H9 (cell line): ENCODE data around the gene HOXA4. TPM values are rescaled to one million over a fixed set of nuclear protein-coding genes. Genes with fewer than 3 reads are reported as not detected.

Experiments used
- DNase-seq: peaks from one replicate; pipeline ENCODE4 v3.0.0-alpha.2; 2017
- H2AFZ ChIP-seq: one replicate; pipeline ENCODE4 v1.6.1; 2013; ENCODE audit warnings: mild to moderate bottlenecking, low read length, control low read depth, moderate library complexity
- H2AK5ac ChIP-seq: 2 replicates; pipeline ENCODE4 v1.6.1; 2013; ENCODE audit warnings: low read length, control low read depth, mixed read lengths; ENCODE audit not compliant: insufficient read length
- H2BK120ac ChIP-seq: one replicate; pipeline ENCODE4 v1.6.1; 2013; ENCODE audit warnings: low read depth, mild to moderate bottlenecking, low read length, control low read depth, inconsistent platforms; ENCODE audit not compliant: poor library complexity, severe bottlenecking
- H2BK12ac ChIP-seq: 2 replicates; pipeline ENCODE4 v1.6.1; 2013; ENCODE audit warnings: low read length, control low read depth, mixed read lengths, low read depth; ENCODE audit not compliant: insufficient read length
- H2BK15ac ChIP-seq: 2 replicates; pipeline ENCODE4 v1.6.1; 2013; ENCODE audit warnings: low read depth, low read length, control low read depth
- H2BK20ac ChIP-seq: one replicate; pipeline ENCODE4 v1.6.1; 2013; ENCODE audit warnings: low read depth, mild to moderate bottlenecking, low read length, control low read depth, inconsistent platforms; ENCODE audit not compliant: poor library complexity, severe bottlenecking
- H2BK5ac ChIP-seq: 2 replicates; pipeline ENCODE4 v1.6.1; 2013; ENCODE audit warnings: low read length, control low read depth, mixed read lengths; ENCODE audit not compliant: insufficient read length
- H3K14ac ChIP-seq: 2 replicates; pipeline ENCODE4 v1.6.1; 2013; ENCODE audit warnings: low read length, control low read depth; ENCODE audit not compliant: insufficient read depth
- H3K18ac ChIP-seq: 2 replicates; pipeline ENCODE4 v1.6.1; 2013; ENCODE audit warnings: low read depth, mild to moderate bottlenecking, mixed read lengths, low read length, control low read depth; ENCODE audit not compliant: insufficient read length
- H3K23ac ChIP-seq: 2 replicates; pipeline ENCODE4 v1.6.1; 2013; ENCODE audit warnings: low read length, control low read depth, mixed read lengths, low read depth; ENCODE audit not compliant: insufficient read length
- H3K23me2 ChIP-seq: 2 replicates; pipeline ENCODE4 v1.6.1; 2013; ENCODE audit warnings: low read depth, mild to moderate bottlenecking, mixed read lengths, low read length, control low read depth; ENCODE audit not compliant: insufficient read length, poor library complexity, severe bottlenecking
- H3K27ac ChIP-seq: 2 replicates; pipeline ENCODE4 v1.5.1; 2013; ENCODE audit warnings: low read length, control low read depth, mixed read lengths, low read depth; ENCODE audit not compliant: insufficient read length
- H3K27me3 ChIP-seq: 2 replicates; pipeline ENCODE4 v1.6.1; 2013; ENCODE audit warnings: low read length, control low read depth, inconsistent platforms; ENCODE audit not compliant: insufficient read depth
- H3K4ac ChIP-seq: 2 replicates; pipeline ENCODE4 v1.6.1; 2013; ENCODE audit warnings: low read depth, mild to moderate bottlenecking, control low read depth, inconsistent platforms, low read length, moderate library complexity
- H3K4me1 ChIP-seq: 2 replicates; pipeline ENCODE4 v1.6.1; 2013; ENCODE audit warnings: low read length, control low read depth, inconsistent platforms; ENCODE audit not compliant: insufficient read depth
- H3K4me2 ChIP-seq: 2 replicates; pipeline ENCODE4 v1.6.1; 2013; ENCODE audit warnings: low read length, control low read depth, mixed read lengths; ENCODE audit not compliant: insufficient read length, insufficient read depth
- H3K56ac ChIP-seq: 2 replicates; pipeline ENCODE4 v1.6.1; 2013; ENCODE audit warnings: low read depth, mild to moderate bottlenecking, mixed read lengths, low read length, control low read depth; ENCODE audit not compliant: insufficient read length
- H3K79me1 ChIP-seq: 2 replicates; pipeline ENCODE4 v1.6.1; 2013; ENCODE audit warnings: low read depth, mild to moderate bottlenecking, moderate library complexity, low read length, control low read depth, inconsistent platforms; ENCODE audit not compliant: insufficient read depth, poor library complexity, severe bottlenecking
- H3K79me2 ChIP-seq: 2 replicates; pipeline ENCODE4 v1.6.1; 2013; ENCODE audit warnings: low read length, control low read depth, inconsistent platforms; ENCODE audit not compliant: insufficient read depth
- H3K9ac ChIP-seq: 2 replicates; pipeline ENCODE4 v1.6.1; 2013; ENCODE audit warnings: low read length, control low read depth, mixed read lengths; ENCODE audit not compliant: insufficient read length; ENCODE audit errors: extremely low read depth
- H3K9me3 ChIP-seq: one replicate; pipeline ENCODE4 v1.6.1; 2013; ENCODE audit warnings: low read depth, low read length, inconsistent platforms; ENCODE audit not compliant: control insufficient read depth
- H3T11ph ChIP-seq: one replicate; pipeline ENCODE4 v1.6.1; 2013; ENCODE audit warnings: mild to moderate bottlenecking, low read length, control low read depth, inconsistent platforms
- H4K20me1 ChIP-seq: one replicate; pipeline ENCODE4 v1.6.1; 2013; ENCODE audit not compliant: control insufficient read depth, insufficient read length, insufficient read depth
- H4K5ac ChIP-seq: 2 replicates; pipeline ENCODE4 v1.6.1; 2013; ENCODE audit warnings: low read depth, mild to moderate bottlenecking, mixed read lengths, low read length, control low read depth; ENCODE audit not compliant: insufficient read length
- H4K8ac ChIP-seq: replicated peaks from 2 replicates; pipeline ENCODE4 v1.6.1; 2013; ENCODE audit warnings: low read length, control low read depth, mixed read lengths, low read depth; ENCODE audit not compliant: insufficient read length
- H4K91ac ChIP-seq: 2 replicates; pipeline ENCODE4 v1.6.1; 2013; ENCODE audit warnings: low read depth, mild to moderate bottlenecking, moderate library complexity, mixed read lengths, low read length, control low read depth; ENCODE audit not compliant: insufficient read length
- H3K27ac Mint-ChIP-seq, 3 experiments: 2 replicates in 2 of 3; 3 replicates in 1 of 3; pipeline ENCODE4 v1.8.0; 2020 to 2021; ENCODE audit warnings: mixed read lengths in 3 of 3, mild to moderate bottlenecking in 1 of 3, moderate library complexity in 1 of 3
- H3K27me3 Mint-ChIP-seq: 2 replicates; pipeline ENCODE4 v1.8.0; 2021; ENCODE audit warnings: low read depth, mild to moderate bottlenecking, moderate library complexity, mixed read lengths
- H3K36me3 Mint-ChIP-seq, 3 experiments: 2 replicates in 2 of 3; 3 replicates in 1 of 3; pipeline ENCODE4 v1.8.0; 2020 to 2021; ENCODE audit warnings: low read depth in 3 of 3, mixed read lengths in 3 of 3; ENCODE audit not compliant: insufficient read depth in 1 of 3
- H3K4me1 Mint-ChIP-seq, 2 experiments: 2 replicates each; pipeline ENCODE4 v1.8.0; 2020; ENCODE audit warnings: mixed read lengths in 2 of 2
- H3K4me3 Mint-ChIP-seq, 2 experiments: 2 replicates in 1 of 2; 3 replicates in 1 of 2; pipeline ENCODE4 v1.8.0; 2020 to 2021; ENCODE audit warnings: mild to moderate bottlenecking in 2 of 2, mixed read lengths in 2 of 2, moderate library complexity in 1 of 2
- H3K9me3 Mint-ChIP-seq, 2 experiments: 2 replicates in 1 of 2; 3 replicates in 1 of 2; pipeline ENCODE4 v1.8.0; 2020; ENCODE audit warnings: mild to moderate bottlenecking in 2 of 2, mixed read lengths in 2 of 2, moderate library complexity in 1 of 2
- CTCF ChIP-seq: fragments of 200-600 bp; sonication (generic); conservative IDR thresholded peaks from 3 replicates; pipeline ENCODE4 v1.8.0; 2021; ENCODE audit warnings: antibody characterized with exemption, mild to moderate bottlenecking
- WGBS: extraction: QIAGEN DNeasy Blood & Tissue Kit; methylation state at CpG from one replicate; pipeline ENCODE4 v1.1.7; 2013; ENCODE audit warnings: missing lambda C conversion rate, low lambda C conversion rate, mixed read lengths; ENCODE audit not compliant: insufficient read length; ENCODE audit errors: extremely low coverage; 5-methylcytosine and 5-hydroxymethylcytosine counted together
- total RNA-seq: library from RNA; stranded (reverse); gene quantifications from 2 replicates; pipeline ENCODE4 v1.2.1, GENCODE V29; 2021

HOXA4 gene
- total RNA-seq, 1 experiment from 2014 or later: not detected

- no peak overlapping the region for H2BK12ac ChIP-seq
These were observed 33.4 kb upstream of the HOXA4 start for GRCh38 chr7:27164045-27164366.

More at GRCh38 chr7:27164045-27164366, 33.4 kb upstream of the HOXA4 start:
- H2BK15ac ChIP-seq: no peak overlapping the region
- H3K4me2 ChIP-seq: no peak overlapping the region
- H3K14ac ChIP-seq: no peak overlapping the region
- H4K20me1 ChIP-seq: no peaks in the 10 kb centered on the region
- no peak overlapping the region for H4K8ac ChIP-seq
- H3K27me3 ChIP-seq: peaks cover 97% of the 10 kb centered on the region
- no peaks in the 10 kb centered on the region for H3K23me2 ChIP-seq
- H4K5ac ChIP-seq: no peak overlapping the region
- WGBS: no CpG with 5 or more reads among the region's 12 CpGs
- TF ChIP-seq CTCF: no peak
- no peak overlapping the region for H2AFZ ChIP-seq
- H4K91ac ChIP-seq: no peak overlapping the region
- no peak overlapping the region for H3K4ac ChIP-seq
- no peak overlapping the region for H3K23ac ChIP-seq
- H3K9me3 ChIP-seq: no peaks in the 10 kb centered on the region
- no peaks in the 10 kb centered on the region for H3K79me2 ChIP-seq
- Mint-ChIP-seq H3K36me3 (no peaks in the 10 kb centered on the region; a peak in 1 of 7 replicates), H3K9me3 (peaks cover 5 to 10% of the 10 kb centered on the region in 2 experiments), H3K27ac (no peak overlapping the region; a peak in 1 of 7 replicates), H3K27me3 (peaks cover 98% of the 10 kb centered on the region), H3K4me3 (no peak overlapping the region; a peak in 1 of 5 replicates), H3K4me1 (peaks cover 0 to 14% of the 10 kb centered on the region in 2 experiments; a peak in 3 of 4 replicates)
- H3K4me1 ChIP-seq: no peaks in the 10 kb centered on the region
- no peak overlapping the region for H3K18ac ChIP-seq
- no peak overlapping the region for H2BK5ac ChIP-seq
- DNase-seq: no peak
- H3K56ac ChIP-seq: no peak overlapping the region
- H3T11ph ChIP-seq: no peak overlapping the region
- H3K27ac ChIP-seq: no peak overlapping the region
- no peak overlapping the region for H2BK20ac ChIP-seq
- no peak overlapping the region for H2AK5ac ChIP-seq
- no peak overlapping the region for H2BK120ac ChIP-seq
- no peaks in the 10 kb centered on the region for H3K79me1 ChIP-seq
- H3K9ac ChIP-seq: no peak overlapping the region
